MM.1S (cell line): ENCODE data around the gene GNMT.

Experiments used
- EZH2 ChIP-seq: fragments of 300-600 bp; sonication (generic); optimal IDR thresholded peaks from 2 replicates; pipeline ENCODE3; 2017; ENCODE audit warnings: low read depth, mild to moderate bottlenecking, antibody characterized with exemption, low read length, mixed read lengths
- EZH2phosphoT487 ChIP-seq: fragments of 300-600 bp; sonication (generic); IDR thresholded peaks from 2 replicates; pipeline ENCODE4 v1.6.1; 2018; ENCODE audit warnings: antibody characterized with exemption, low read length
- TF ChIP-seq, protein P1 (sequence below): fragments of 300-600 bp; sonication (generic); IDR thresholded peaks from 2 replicates; pipeline ENCODE4 v1.5.1; 2016; ENCODE audit warnings: antibody characterized with exemption, low read length, mixed read lengths

DNA sequence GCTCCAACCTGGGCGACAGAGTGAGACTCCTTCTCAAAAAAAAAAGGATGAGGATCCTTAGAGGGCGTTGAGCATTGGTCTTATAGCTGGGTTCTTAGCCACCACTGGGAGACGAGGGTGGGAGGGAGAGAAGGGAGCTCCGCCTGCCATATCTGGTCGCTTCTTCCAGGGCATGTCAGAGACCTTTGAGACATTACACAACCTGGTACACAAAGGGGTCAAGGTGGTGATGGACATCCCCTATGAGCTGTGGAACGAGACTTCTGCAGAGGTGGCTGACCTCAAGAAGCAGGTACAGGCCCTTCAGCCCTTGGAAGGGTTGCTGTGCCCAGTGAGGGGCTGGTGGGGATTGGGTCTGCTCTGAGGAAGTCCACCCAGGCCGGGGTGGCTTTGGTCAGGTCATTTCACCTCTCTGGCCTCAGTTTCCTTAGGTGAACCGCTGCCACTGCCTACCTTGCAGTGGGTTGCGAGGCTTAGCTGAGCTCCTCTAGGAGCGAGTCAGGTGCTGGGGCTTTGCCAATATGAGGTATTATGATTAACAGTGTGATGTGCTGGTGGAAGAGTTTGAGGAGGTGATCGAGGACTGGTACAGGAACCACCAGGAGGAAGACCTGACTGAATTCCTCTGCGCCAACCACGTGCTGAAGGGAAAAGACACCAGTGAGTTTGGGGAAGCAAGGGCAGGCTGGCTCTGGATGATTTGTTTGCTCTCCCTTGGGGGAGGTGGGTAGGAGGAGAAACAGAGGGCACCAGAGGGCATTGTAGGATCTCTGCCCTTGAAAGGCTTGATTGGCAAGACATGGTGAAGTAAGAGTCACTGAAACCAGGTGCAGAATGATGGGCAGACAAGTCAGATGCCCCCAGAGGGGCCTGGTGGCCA, 22.8 kb upstream of the GNMT start:
- TF ChIP-seq, protein P1, sequence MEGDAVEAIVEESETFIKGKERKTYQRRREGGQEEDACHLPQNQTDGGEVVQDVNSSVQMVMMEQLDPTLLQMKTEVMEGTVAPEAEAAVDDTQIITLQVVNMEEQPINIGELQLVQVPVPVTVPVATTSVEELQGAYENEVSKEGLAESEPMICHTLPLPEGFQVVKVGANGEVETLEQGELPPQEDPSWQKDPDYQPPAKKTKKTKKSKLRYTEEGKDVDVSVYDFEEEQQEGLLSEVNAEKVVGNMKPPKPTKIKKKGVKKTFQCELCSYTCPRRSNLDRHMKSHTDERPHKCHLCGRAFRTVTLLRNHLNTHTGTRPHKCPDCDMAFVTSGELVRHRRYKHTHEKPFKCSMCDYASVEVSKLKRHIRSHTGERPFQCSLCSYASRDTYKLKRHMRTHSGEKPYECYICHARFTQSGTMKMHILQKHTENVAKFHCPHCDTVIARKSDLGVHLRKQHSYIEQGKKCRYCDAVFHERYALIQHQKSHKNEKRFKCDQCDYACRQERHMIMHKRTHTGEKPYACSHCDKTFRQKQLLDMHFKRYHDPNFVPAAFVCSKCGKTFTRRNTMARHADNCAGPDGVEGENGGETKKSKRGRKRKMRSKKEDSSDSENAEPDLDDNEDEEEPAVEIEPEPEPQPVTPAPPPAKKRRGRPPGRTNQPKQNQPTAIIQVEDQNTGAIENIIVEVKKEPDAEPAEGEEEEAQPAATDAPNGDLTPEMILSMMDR: no peak
- no peak for TF ChIP-seq EZH2
- TF ChIP-seq EZH2phosphoT487: no peak
